ENCODE data around the gene POLN. TPM values are rescaled to one million over a fixed set of nuclear protein-coding genes. Genes with fewer than 3 reads are reported as not detected.

Gene POLN
- total RNA-seq, 3 donors from 2014 or later = 0.61 to 2.3 (median 0.90) TPM

GRCh38 chr4:2261853-2262144 lies 19.9 kb upstream of the POLN start, which contains the start of gene MXD4:
MXD4 (minus strand) TSS chr4:2262109; CDS start chr4:2261980, 129 bp downstream.
- Mint-ChIP-seq H3K9me3 (no peaks in the 10 kb centered on the region), H3K4me3 (peak within 1 kb of the TSS; percentile 74), H3K27me3 (ENCODE audit: low read depth) (no peaks in the 10 kb centered on the region), H3K36me3 (ENCODE audit: insufficient read depth) (no peaks in the 10 kb centered on the region), H3K4me1 (ENCODE audit: low read depth) (peaks cover 4% of the 10 kb centered on the region)
- ATAC-seq (peak; percentile 1 to 2), DNase-seq (no peak)

GRCh38 chr4:2261110-2261852 lies 19.4 kb upstream of the POLN start:
- ATAC-seq (peak; percentile 44), DNase-seq (peak; percentile 27)
- peaks cover 5% of the 10 kb centered on the region for H3K4me1 Mint-ChIP-seq (ENCODE audit: low read depth)
- H3K36me3 Mint-ChIP-seq (ENCODE audit: insufficient read depth) = no peaks in the 10 kb centered on the region
- H3K27me3 Mint-ChIP-seq (ENCODE audit: low read depth) = no peaks in the 10 kb centered on the region
- peak overlapping the region; percentile 74 for H3K4me3 Mint-ChIP-seq
- H3K9me3 Mint-ChIP-seq = no peaks in the 10 kb centered on the region

GRCh38 chr4:2260344-2261109 lies 18.6 kb upstream of the POLN start:
- peaks cover 5% of the 10 kb centered on the region for H3K4me1 Mint-ChIP-seq (ENCODE audit: low read depth)
- no peaks in the 10 kb centered on the region for H3K9me3 Mint-ChIP-seq
- H3K36me3 Mint-ChIP-seq (ENCODE audit: insufficient read depth) = no peaks in the 10 kb centered on the region
- DNase-seq = peak; percentile 3
- no peak for ATAC-seq
- no peaks in the 10 kb centered on the region for H3K27me3 Mint-ChIP-seq (ENCODE audit: low read depth)
- H3K4me3 Mint-ChIP-seq = peak overlapping the region; percentile 74

- peaks cover 7% of the 10 kb centered on the region for H3K4me1 Mint-ChIP-seq (ENCODE audit: low read depth)
- H3K4me3 Mint-ChIP-seq = peak overlapping the region; percentile 43
- DNase-seq (peak; percentile 4), ATAC-seq (no peak)
- no peaks in the 10 kb centered on the region for H3K9me3 Mint-ChIP-seq
- no peaks in the 10 kb centered on the region for H3K27me3 Mint-ChIP-seq (ENCODE audit: low read depth)
- H3K36me3 Mint-ChIP-seq (ENCODE audit: insufficient read depth) = peaks cover 2% of the 10 kb centered on the region
These were observed 17.8 kb upstream of the POLN start for GRCh38 chr4:2259541-2260343.

- Mint-ChIP-seq H3K36me3 (ENCODE audit: insufficient read depth) (peaks cover 8% of the 10 kb centered on the region), H3K4me1 (ENCODE audit: low read depth) (peaks cover 7% of the 10 kb centered on the region), H3K9me3 (no peaks in the 10 kb centered on the region), H3K4me3 (no peak overlapping the region), H3K27me3 (ENCODE audit: low read depth) (no peaks in the 10 kb centered on the region)
- ATAC-seq (no peak), DNase-seq (no peak)
These were observed 17.2 kb upstream of the POLN start for GRCh38 chr4:2259036-2259540.

GRCh38 chr4:2258091-2259035 lies 16.4 kb upstream of the POLN start:
- H3K4me1 Mint-ChIP-seq (ENCODE audit: low read depth) = peaks cover 7% of the 10 kb centered on the region
- H3K4me3 Mint-ChIP-seq = no peak overlapping the region
- DNase-seq (peak; percentile 3), ATAC-seq (no peak)
- peaks cover 9% of the 10 kb centered on the region for H3K36me3 Mint-ChIP-seq (ENCODE audit: insufficient read depth)
- H3K9me3 Mint-ChIP-seq = no peaks in the 10 kb centered on the region
- H3K27me3 Mint-ChIP-seq (ENCODE audit: low read depth) = no peaks in the 10 kb centered on the region

DNA sequence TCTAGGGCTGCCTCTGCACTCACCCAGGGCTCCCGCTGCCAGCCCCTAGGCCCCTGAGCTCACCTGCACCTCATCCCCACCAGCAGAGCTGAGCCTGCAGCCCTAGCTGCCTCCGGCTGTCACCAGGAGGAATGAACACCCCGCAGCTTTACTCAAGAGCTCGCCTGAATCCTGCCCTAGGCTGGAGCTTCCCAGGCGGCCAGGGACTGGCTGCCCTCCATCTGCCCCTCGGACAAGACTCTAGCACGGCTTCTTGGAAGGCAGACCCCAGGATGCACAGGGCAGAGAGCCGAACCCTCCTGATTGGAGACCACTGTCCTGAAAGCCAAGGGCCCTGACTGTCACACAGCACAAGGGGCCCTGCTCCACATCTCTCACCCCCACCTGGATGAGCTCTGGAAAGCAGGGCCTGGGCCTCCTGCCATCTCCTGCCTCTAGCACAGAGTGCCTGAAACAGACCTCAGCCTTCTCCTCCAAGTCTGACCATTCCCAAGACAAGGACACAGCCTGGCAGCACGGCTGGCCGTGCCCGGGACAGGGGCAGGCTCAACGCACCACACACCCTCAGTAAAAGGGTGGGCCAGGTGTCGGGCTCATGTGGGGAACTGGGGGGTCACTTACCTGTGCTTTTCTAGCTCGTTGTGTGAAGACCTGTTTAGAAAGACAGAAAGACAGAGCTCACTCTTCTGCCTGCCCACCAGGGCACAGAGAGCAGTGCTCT lies 15.6 kb upstream of the POLN start:
- Mint-ChIP-seq H3K27me3 (ENCODE audit: low read depth) (no peaks in the 10 kb centered on the region), H3K9me3 (no peaks in the 10 kb centered on the region), H3K4me1 (ENCODE audit: low read depth) (peaks cover 4% of the 10 kb centered on the region), H3K4me3 (no peak overlapping the region), H3K36me3 (ENCODE audit: insufficient read depth) (peaks cover 9% of the 10 kb centered on the region)
- peak; percentile 2 for DNase-seq
- ATAC-seq = no peak

- peaks cover 9% of the 10 kb centered on the region for H3K36me3 Mint-ChIP-seq (ENCODE audit: insufficient read depth)
- H3K27me3 Mint-ChIP-seq (ENCODE audit: low read depth) = no peaks in the 10 kb centered on the region
- DNase-seq (peak; percentile 3), ATAC-seq (no peak)
- no peak overlapping the region for H3K4me3 Mint-ChIP-seq
- no peaks in the 10 kb centered on the region for H3K9me3 Mint-ChIP-seq
- H3K4me1 Mint-ChIP-seq (ENCODE audit: low read depth) = peaks cover 4% of the 10 kb centered on the region
These were observed 14.9 kb upstream of the POLN start for GRCh38 chr4:2256781-2257191.

GRCh38 chr4:2256156-2256731 lies 14.3 kb upstream of the POLN start:
- peaks cover 9% of the 10 kb centered on the region for H3K36me3 Mint-ChIP-seq (ENCODE audit: insufficient read depth)
- no peaks in the 10 kb centered on the region for H3K9me3 Mint-ChIP-seq
- H3K4me3 Mint-ChIP-seq = no peak overlapping the region
- DNase-seq (peak; percentile 4), ATAC-seq (no peak)
- peaks cover 4% of the 10 kb centered on the region for H3K4me1 Mint-ChIP-seq (ENCODE audit: low read depth)
- no peaks in the 10 kb centered on the region for H3K27me3 Mint-ChIP-seq (ENCODE audit: low read depth)

DNA sequence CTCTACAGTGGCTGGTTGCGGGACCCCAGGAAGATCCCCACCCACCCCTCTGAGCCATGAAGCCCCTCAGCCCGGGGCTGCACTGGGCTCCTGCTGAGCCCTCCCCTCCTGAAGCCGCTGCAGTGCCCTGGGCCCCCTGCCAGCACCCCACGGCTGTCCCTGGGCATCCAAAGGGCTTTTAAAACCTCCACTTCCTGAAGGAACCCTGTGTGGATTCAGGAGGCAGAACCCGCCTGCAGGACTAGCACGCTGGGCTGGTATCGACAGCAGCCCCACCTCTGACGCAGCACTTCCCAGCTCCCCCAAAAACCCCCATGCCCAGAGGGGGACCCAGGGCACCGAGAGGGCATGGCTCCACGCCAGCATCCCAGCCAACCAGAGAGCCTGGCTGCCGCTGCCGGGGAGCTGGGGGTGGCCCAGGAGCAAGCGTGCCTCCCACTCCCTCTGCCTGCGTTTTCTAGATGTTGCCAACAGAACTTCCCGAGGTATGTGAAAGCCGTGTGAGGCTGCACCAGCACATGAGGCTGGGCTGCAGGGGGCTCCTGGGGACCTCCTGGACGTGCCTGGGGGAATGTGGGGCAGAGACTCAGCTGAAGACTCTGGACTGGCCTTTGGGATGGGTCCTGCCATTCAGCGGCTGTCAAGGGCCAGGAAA lies 13.7 kb upstream of the POLN start:
- H3K36me3 Mint-ChIP-seq (ENCODE audit: insufficient read depth) = peaks cover 9% of the 10 kb centered on the region
- peaks cover 4% of the 10 kb centered on the region for H3K4me1 Mint-ChIP-seq (ENCODE audit: low read depth)
- H3K27me3 Mint-ChIP-seq (ENCODE audit: low read depth) = no peaks in the 10 kb centered on the region
- no peak overlapping the region for H3K4me3 Mint-ChIP-seq
- DNase-seq = no peak
- no peaks in the 10 kb centered on the region for H3K9me3 Mint-ChIP-seq
- ATAC-seq = no peak

- Mint-ChIP-seq H3K4me1 (ENCODE audit: low read depth) (peaks cover 4% of the 10 kb centered on the region), H3K9me3 (no peaks in the 10 kb centered on the region), H3K4me3 (no peak overlapping the region), H3K36me3 (ENCODE audit: insufficient read depth) (peaks cover 9% of the 10 kb centered on the region), H3K27me3 (ENCODE audit: low read depth) (no peaks in the 10 kb centered on the region)
- DNase-seq (peak; percentile 1), ATAC-seq (no peak)
These were observed 13.0 kb upstream of the POLN start for GRCh38 chr4:2254665-2255500.
